HG02610 (cell line): ENCODE data around the gene SPATC1L.
"Not testable (repeated sequence)": the region's sequence is repeated elsewhere in the genome, so short reads cannot be mapped to it uniquely, and the experiment has no call there.

ENCODE experiments used
- ATAC-seq: cut with Tn5 transposase; IDR thresholded peaks from one replicate; pipeline ENCODE4 v1.9.1; 2021; ENCODE audit warnings: mild to moderate bottlenecking, moderate library complexity; ENCODE audit not compliant: unreplicated experiment

The SPATC1L gene

GRCh38 chr21:46183910-46184624 is at the start of gene SPATC1L:
TSS of gene SPATC1L (minus strand) at chr21:46184459. CDS start at chr21:46182816, 1,643 bp downstream.
- peak; percentile 47 for ATAC-seq

DNA sequence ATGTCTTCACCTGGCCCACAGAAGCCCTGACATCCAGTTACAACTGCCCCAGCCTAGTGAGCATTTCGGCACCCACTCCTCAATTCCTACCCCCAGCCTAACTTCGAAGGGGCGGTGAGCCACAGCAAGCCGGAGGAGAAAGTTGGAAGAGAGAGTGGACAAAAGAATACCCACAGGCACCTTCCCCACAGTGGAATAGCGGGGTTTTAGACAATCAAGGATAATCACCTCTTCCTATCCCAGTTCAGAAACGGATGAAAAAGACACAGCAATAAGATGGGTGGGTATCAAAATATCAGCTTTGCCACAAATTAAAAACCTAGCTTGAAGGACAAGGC is 45.6 kb upstream of the SPATC1L start:
- no peak for ATAC-seq

- ATAC-seq = peak; percentile 12
Measured at GRCh38 chr21:46229133-46229922, 45.1 kb upstream of the SPATC1L start.

GRCh38 chr21:46228345-46229051 is 44.2 kb upstream of the SPATC1L start, which contains the start of gene LSS:
TSS of gene LSS (minus strand) at chr21:46228774. CDS start at chr21:46228745, 29 bp downstream.
- ATAC-seq = peak; percentile 75

- ATAC-seq = no peak
Measured at GRCh38 chr21:46227811-46228344, 43.6 kb upstream of the SPATC1L start.

- ATAC-seq = peak; percentile 24
Measured at GRCh38 chr21:46226920-46227599, 42.8 kb upstream of the SPATC1L start.

DNA sequence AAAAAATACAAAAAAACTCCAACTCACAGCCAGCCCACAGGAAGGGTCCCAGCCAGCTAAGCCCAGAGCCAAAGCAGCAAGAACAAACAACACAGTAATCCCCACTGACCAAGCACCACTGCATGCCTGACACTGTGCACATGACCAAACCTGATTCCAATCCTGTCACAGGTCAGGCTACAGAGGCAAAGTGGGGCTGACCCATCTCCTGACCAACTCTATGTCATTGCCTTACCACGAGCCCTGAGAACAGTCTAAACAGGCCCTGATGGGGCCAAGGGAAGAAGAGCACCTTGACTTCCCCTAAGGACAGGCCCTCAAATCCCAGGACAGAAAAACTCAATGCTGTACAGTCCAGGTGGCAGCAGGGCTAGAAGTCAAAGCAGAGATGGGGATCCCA is 41.9 kb upstream of the SPATC1L start:
- no peak for ATAC-seq

DNA sequence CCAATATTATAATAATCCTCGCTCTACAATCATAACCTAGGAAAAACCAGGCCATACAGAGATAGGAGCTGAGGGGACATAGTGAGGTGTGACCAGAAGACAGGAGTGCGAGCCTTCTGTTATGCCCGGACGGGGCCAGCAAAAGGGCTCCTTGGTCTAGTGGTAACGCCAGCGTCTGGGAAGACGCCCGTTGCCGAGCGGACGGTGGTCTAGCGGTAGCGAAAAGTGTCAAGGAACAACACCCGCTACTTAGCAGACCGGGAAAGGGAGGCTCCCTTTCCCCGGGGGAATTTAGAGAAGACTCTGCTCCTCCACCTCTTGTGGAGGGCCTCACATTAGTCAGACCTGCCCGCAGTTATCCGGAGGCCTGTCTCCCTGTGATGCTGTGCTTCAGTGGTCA is 39.4 kb upstream of the SPATC1L start:
- ATAC-seq = not testable (repeated sequence)

- no peak for ATAC-seq
Measured at GRCh38 chr21:46223217-46223616, 39.0 kb upstream of the SPATC1L start.

GRCh38 chr21:46222436-46223116 is 38.3 kb upstream of the SPATC1L start:
- no peak for ATAC-seq

GRCh38 chr21:46221664-46222435 is 37.6 kb upstream of the SPATC1L start:
- ATAC-seq = no peak

GRCh38 chr21:46220847-46221246 is 36.6 kb upstream of the SPATC1L start:
- ATAC-seq = no peak

GRCh38 chr21:46220275-46220810 is 36.1 kb upstream of the SPATC1L start:
- ATAC-seq = no peak

DNA sequence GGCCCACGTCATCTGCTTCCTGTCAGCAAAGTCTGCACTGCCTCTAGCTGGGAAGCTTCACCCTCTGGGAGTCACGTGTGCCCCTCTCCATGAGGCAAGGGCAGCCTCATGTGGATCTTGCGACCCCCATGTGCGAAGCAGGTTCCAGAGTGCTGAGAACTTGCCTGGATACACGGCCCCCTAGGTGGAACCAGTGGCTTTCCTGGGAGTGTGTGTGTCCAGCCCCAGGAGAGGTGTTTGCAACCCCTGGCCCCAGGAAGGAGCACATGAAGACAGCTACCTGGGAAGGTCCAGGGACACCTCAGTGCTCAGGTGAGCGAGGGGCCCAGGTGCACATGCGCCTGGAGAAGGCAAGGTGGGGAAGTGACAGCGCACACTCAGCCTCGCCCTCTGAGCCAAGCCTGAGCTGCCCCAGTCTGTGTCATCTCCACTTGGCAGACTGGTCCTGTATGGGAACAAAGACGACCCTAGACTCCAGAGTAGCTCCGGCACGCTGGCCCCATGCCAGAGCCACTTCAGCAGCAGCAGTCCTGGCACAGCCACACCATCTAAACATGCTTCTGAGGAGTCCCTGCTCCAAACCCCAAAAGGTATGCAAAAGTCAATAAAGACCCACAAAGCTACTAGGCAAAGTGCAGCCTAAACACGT is 35.5 kb upstream of the SPATC1L start:
- ATAC-seq = no peak

DNA sequence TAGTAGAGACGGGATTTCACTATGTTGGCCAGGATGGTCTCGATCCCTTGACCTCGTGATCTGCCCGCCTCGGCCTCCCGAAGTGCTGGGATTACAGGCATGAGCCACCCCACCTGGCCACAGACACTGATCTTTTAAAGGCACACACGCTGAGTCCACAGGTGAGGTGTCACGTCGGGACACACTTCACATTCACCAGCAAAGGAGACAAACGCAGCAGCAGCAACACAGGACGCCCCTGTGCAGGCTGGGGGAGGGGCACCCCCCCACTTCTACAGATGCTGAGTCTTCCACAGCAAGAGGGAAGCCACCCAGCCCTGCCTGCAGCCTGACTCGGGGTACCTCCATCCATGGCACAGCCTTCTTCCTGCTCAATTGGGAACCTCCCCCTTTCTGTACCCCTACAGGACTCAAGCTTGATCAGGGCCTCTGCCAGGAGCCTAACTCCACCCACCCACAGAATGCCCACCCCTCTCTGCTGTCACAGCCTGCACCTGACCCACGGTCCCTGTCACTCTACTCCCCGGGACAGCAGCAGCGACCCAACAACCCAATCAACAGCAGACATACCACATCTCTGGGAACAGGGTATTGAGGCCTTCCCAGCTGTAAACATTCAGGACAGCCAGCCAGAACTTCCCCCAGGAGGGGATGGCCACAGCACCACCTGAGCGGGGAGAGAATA is 34.8 kb upstream of the SPATC1L start:
- ATAC-seq = no peak

DNA sequence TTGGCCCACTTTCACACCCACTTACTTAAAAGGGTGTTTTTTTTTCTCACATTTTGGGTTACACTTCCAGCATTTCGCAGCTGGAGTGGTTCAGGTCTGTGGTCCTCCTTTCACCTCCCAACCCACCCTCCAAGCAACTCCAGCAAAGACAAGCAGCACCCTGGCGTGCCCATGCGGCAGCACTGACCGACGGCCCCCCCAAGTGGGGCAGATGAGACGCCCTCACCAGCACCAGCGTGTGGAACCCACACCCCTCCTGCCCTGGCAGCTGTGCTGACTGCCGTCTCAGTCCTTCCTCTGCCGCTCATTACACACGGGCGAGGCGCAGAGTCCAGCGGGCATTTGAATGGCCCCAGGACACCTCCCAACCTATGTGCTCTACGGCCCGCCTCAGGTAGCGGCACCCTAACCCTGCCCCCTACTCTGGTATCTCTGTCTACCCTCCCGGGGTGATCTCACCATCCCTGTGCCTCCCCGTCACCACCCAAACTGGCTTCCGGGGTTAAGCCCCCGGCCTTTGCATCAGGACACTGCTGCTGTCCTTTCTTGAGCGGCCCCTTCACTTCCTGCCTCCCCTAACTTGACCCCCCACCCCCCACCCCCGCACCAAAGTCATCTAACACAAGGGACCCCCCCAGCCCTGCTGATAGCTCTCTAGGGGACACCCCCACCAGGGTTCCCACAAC is 33.4 kb upstream of the SPATC1L start:
- no peak for ATAC-seq

DNA sequence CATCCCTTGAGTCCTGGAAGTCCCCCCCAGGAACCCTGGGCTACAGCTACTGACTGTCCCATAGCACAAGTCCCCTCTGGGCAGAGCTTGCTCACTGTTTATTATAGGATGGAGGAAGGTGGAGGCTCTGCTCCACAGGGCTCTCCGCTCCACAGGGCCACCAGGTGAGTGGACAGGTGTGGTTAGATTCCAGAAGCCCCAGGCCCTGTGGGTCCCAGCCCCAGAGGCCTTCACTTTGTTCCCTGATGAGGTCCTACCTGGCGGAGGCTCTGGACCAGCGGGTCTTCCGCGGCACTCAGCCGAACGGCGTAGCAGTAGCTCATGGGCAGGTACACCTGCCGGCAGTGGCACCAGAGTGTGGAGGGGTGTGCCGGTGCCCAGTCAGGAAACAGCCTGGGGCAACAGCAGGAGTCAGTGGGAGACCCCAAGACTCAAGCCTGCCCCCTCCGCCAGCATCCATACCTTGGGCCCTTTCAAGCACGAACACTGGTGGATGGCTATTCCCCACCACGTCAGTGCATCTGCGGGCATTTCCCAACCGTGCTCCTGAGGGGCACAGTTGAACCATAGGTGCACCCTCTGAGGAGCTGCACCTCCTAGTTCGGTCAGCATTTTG is 32.0 kb upstream of the SPATC1L start:
- ATAC-seq = no peak
